Neural cell (in vitro differentiated cells): ENCODE measurements around the gene IBA57.
"Not testable (repeated sequence)": the region's sequence is repeated elsewhere in the genome, so short reads cannot be mapped to it uniquely, and the experiment has no call there.

Experiments used
- EP300 ChIP-seq: fragments of 450-650 bp; conservative IDR thresholded peaks from 2 replicates; pipeline ENCODE4 v1.6.1; 2014; ENCODE audit warnings: antibody characterized with exemption, mild to moderate bottlenecking, moderate library complexity; ENCODE audit not compliant: poor library complexity, severe bottlenecking
- EZH2 ChIP-seq: fragments of 200-600, 300-800 bp; shearing (Covaris generic), sonication (generic); IDR thresholded peaks from 2 replicates; pipeline ENCODE4 v1.6.1; 2014; ENCODE audit warnings: antibody characterized with exemption, low read length, borderline replicate concordance, mild to moderate bottlenecking; ENCODE audit not compliant: insufficient read depth, poor library complexity, severe bottlenecking
- MXI1 ChIP-seq: fragments of 450-650 bp; conservative IDR thresholded peaks from 2 replicates; pipeline ENCODE4 v1.6.1; 2014; ENCODE audit warnings: antibody characterized with exemption, mild to moderate bottlenecking; ENCODE audit not compliant: poor library complexity, severe bottlenecking
- POLR2AphosphoS5 ChIP-seq: IDR thresholded peaks from 2 replicates; pipeline ENCODE4 v1.6.1; 2012
- TAF1 ChIP-seq: IDR thresholded peaks from 2 replicates; pipeline ENCODE4 v1.6.1; 2012; ENCODE audit warnings: low read depth
- TF ChIP-seq, protein P1 (sequence below): fragments of 450-650 bp; IDR thresholded peaks from 2 replicates; pipeline ENCODE4 v1.5.1; 2014; ENCODE audit warnings: antibody characterized with exemption, mild to moderate bottlenecking, moderate library complexity; ENCODE audit not compliant: poor library complexity, severe bottlenecking
- TF ChIP-seq, protein P2 (sequence below): IDR thresholded peaks from 2 replicates; pipeline ENCODE4 v1.6.1; 2012; ENCODE audit warnings: borderline replicate concordance

GRCh38 chr1:228173528-228174481 is 8.2 kb downstream of the IBA57 start:
- TF ChIP-seq, protein P1, sequence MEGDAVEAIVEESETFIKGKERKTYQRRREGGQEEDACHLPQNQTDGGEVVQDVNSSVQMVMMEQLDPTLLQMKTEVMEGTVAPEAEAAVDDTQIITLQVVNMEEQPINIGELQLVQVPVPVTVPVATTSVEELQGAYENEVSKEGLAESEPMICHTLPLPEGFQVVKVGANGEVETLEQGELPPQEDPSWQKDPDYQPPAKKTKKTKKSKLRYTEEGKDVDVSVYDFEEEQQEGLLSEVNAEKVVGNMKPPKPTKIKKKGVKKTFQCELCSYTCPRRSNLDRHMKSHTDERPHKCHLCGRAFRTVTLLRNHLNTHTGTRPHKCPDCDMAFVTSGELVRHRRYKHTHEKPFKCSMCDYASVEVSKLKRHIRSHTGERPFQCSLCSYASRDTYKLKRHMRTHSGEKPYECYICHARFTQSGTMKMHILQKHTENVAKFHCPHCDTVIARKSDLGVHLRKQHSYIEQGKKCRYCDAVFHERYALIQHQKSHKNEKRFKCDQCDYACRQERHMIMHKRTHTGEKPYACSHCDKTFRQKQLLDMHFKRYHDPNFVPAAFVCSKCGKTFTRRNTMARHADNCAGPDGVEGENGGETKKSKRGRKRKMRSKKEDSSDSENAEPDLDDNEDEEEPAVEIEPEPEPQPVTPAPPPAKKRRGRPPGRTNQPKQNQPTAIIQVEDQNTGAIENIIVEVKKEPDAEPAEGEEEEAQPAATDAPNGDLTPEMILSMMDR = not testable (repeated sequence)
- TF ChIP-seq EZH2, EP300, POLR2AphosphoS5, TAF1, MXI1: not testable (repeated sequence)
- TF ChIP-seq, protein P2, sequence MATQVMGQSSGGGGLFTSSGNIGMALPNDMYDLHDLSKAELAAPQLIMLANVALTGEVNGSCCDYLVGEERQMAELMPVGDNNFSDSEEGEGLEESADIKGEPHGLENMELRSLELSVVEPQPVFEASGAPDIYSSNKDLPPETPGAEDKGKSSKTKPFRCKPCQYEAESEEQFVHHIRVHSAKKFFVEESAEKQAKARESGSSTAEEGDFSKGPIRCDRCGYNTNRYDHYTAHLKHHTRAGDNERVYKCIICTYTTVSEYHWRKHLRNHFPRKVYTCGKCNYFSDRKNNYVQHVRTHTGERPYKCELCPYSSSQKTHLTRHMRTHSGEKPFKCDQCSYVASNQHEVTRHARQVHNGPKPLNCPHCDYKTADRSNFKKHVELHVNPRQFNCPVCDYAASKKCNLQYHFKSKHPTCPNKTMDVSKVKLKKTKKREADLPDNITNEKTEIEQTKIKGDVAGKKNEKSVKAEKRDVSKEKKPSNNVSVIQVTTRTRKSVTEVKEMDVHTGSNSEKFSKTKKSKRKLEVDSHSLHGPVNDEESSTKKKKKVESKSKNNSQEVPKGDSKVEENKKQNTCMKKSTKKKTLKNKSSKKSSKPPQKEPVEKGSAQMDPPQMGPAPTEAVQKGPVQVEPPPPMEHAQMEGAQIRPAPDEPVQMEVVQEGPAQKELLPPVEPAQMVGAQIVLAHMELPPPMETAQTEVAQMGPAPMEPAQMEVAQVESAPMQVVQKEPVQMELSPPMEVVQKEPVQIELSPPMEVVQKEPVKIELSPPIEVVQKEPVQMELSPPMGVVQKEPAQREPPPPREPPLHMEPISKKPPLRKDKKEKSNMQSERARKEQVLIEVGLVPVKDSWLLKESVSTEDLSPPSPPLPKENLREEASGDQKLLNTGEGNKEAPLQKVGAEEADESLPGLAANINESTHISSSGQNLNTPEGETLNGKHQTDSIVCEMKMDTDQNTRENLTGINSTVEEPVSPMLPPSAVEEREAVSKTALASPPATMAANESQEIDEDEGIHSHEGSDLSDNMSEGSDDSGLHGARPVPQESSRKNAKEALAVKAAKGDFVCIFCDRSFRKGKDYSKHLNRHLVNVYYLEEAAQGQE = not testable (repeated sequence)
